Activated naive CD8-positive, alpha-beta T cell treated with anti-CD3 and anti-CD28 coated beads, Interleukin-2, amount 10 ng/mL, durations not matched to agents 7 days and 5 days (primary cell): Measurements from ENCODE around the gene C1QL4. TPM values are rescaled to one million over a fixed set of nuclear protein-coding genes. Genes with fewer than 3 reads are reported as not detected.
A peak's percentile ranks its signal among the peaks of the same experiment; 100 is the strongest.
"Not testable (repeated sequence)": the region's sequence is repeated elsewhere in the genome, so short reads cannot be mapped to it uniquely, and the experiment has no call there.

Experiments
- ATAC-seq: fragments of 150-1000 bp; cut with Tn5 transposase; one replicate; pipeline ENCODE4 v1.10.0; 2021; ENCODE audit warnings: low read depth, moderate library complexity
- POLR2A ChIA-PET: fragments of 350-600 bp; sonication (Branson Sonifier 250); formaldehyde crosslinking; loops from one replicate; lab custom pipeline; 2021; ENCODE audit warnings: antibody characterized with exemption; lab: Charles Lee
- DNase-seq: peaks from one replicate; pipeline ENCODE4 v3.0.0; 2021
- H3K27ac Mint-ChIP-seq: one replicate; pipeline ENCODE4 v1.8.0; 2022; ENCODE audit warnings: mild to moderate bottlenecking, mixed read lengths
- H3K27me3 Mint-ChIP-seq: one replicate; pipeline ENCODE4 v1.8.0; 2022; ENCODE audit warnings: mild to moderate bottlenecking, moderate library complexity, mixed read lengths
- H3K36me3 Mint-ChIP-seq: one replicate; pipeline ENCODE4 v1.8.0; 2021; ENCODE audit warnings: mild to moderate bottlenecking, mixed read lengths
- H3K4me1 Mint-ChIP-seq: one replicate; pipeline ENCODE4 v1.8.0; 2021; ENCODE audit warnings: mixed read lengths
- H3K4me3 Mint-ChIP-seq: one replicate; pipeline ENCODE4 v1.8.0; 2022; ENCODE audit warnings: mild to moderate bottlenecking, moderate library complexity, mixed read lengths
- H3K9me3 Mint-ChIP-seq: one replicate; pipeline ENCODE4 v1.8.0; 2021; ENCODE audit warnings: mixed read lengths
- total RNA-seq, 2 experiments: library from RNA; stranded (reverse); gene quantifications; one replicate each; pipeline ENCODE4 v1.2.3, GENCODE V29; 2021

C1QL4 gene
- total RNA-seq, 2 experiments from 2014 or later, result not detected

DNA sequence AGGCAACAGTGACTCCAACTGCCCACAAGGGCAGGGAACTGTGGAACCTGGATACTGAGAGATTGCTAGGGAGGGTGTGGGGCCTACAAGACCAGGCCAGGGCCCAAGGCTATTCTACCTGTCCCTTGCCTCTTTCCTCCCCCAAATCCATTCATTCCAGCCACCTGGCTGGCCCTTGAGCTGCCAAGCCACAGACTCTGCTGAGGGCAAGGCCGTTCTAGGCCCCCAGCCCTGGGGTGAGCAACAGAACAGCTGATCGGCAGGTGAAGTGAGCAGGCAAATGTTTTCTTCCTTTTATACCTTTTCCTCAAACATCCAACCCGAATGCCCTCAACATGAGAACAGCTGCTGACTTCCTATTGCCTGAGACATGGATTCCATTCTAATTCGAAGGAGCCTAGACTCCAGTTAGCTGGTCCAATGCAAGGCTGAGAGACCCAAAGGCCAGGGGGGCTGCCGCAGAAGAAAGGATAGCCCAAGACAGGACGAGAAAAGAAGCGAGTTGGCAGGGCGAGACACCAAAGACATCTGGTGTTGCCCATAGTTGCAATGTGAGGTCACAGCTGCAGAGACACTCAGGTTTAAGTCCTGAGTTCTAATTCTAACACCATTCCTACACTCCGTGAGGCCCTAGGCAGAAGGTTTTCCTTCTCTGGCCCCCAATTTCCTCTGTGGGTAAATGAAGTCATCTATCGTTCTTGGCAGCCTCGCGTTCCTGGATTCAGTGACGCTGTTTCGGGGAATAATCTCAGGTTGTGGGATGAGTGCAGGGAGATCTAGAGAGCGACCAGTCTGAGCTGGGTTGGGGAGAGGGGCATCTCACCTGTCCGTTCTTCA lies 1.7 kb downstream of the C1QL4 start:
- no peaks in the 10 kb centered on the region for H3K9me3 Mint-ChIP-seq
- H3K27ac Mint-ChIP-seq, result no peak overlapping the region

DNA sequence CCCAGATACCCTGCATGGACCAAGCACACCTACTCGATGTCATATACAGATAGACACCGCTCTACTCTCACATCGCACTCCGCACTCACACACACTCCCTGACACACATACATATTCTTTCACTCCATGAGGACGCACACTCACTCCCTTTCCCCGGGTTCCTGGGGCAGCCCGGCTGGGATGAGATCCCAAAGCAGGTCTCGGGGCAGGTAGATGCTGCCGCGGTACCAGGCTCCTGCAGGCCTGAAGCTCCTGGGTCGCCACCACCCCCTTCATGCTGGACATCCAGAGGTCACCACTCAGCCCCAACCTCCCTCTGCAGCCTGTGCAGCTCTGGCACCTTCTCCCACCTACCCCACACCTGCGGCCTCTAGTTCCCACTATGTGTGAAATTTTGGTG lies 2.3 kb downstream of the C1QL4 start:
- no peak overlapping the region for H3K27ac Mint-ChIP-seq

More for the DNA sequence above, 1.7 kb downstream of the C1QL4 start:
- POLR2A ChIA-PET, result interaction anchor here (1.0 kb wide), 1 partner anchor 12 kb away, joined by 3 read pairs; the partner anchor contains the start of gene TROAP
- Mint-ChIP-seq H3K36me3 (peaks cover 14% of the 10 kb centered on the region), H3K4me1 (peaks cover 9% of the 10 kb centered on the region), H3K4me3 (no peak overlapping the region), H3K27me3 (peaks cover 73% of the 10 kb centered on the region)
- no peak for ATAC-seq
- DNase-seq, result no peak

DNA sequence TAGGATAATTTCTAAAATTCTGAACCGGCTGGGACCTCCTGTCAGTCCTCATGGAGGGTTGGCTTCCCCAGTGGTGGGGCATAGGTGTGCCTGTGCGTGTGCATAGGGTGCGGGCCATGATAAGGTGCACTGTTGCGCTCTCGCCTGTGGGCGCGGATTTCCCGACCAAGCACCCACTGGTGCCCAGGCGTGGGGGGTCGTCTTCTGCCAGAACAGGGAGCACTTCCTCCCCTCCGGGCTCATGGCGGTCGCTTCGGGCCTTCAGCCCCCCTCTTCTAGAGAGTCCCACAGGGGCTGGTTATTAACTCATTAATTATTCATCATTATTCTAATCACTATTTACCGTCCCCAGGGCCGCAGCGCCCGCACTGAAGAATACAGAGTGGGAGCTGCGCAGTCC lies 2.8 kb downstream of the C1QL4 start:
- Mint-ChIP-seq H3K4me1 (peaks cover 9% of the 10 kb centered on the region), H3K4me3 (no peak overlapping the region), H3K27ac (no peak overlapping the region), H3K27me3 (peaks cover 63% of the 10 kb centered on the region), H3K36me3 (peaks cover 18% of the 10 kb centered on the region), H3K9me3 (no peaks in the 10 kb centered on the region)
- POLR2A ChIA-PET, result interaction anchor here (2.5 kb wide), 1 partner anchor 12 kb away, joined by 7 read pairs; the partner anchor contains the start of gene DNAJC22
- ATAC-seq (no peak), DNase-seq (no peak)

More for the DNA sequence above, 2.3 kb downstream of the C1QL4 start:
- Mint-ChIP-seq H3K9me3 (no peaks in the 10 kb centered on the region), H3K4me3 (no peak overlapping the region), H3K36me3 (peaks cover 17% of the 10 kb centered on the region), H3K4me1 (peaks cover 9% of the 10 kb centered on the region), H3K27me3 (peaks cover 68% of the 10 kb centered on the region)
- no peak for ATAC-seq
- DNase-seq, result no peak
- POLR2A ChIA-PET, result interaction anchor here (1.0 kb wide), 1 partner anchor 11 kb away, joined by 3 read pairs; the partner anchor contains the start of gene TROAP

DNA sequence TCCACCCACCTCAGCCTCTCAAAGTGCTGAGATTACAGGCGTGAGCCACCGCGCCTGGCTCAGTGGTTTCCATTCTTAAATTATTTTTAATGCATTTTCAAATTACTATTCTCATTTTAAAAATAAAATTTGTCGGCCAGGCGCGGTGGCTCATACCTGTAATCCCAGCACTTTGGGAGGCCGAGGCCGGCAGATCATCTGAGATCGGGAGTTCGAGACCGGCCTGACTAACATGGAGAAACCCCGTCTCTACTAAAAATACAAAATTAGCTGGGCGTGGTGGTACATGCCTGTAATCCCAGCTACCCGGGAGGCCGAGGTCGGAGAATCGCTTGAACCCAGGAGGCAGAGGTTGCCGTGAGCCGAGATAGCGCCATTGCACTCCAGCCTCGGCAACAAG lies 3.2 kb downstream of the C1QL4 start:
- H3K36me3 Mint-ChIP-seq, result peaks cover 22% of the 10 kb centered on the region
- POLR2A ChIA-PET, result interaction anchor here (1.2 to 2.5 kb wide), 2 partner anchors 11 to 13 kb away, joined by 7 read pairs; partner anchors contain the start of genes DNAJC22 and TROAP
- not testable (repeated sequence) for H3K4me1 Mint-ChIP-seq, DNase-seq, ATAC-seq, H3K9me3 Mint-ChIP-seq, H3K4me3 Mint-ChIP-seq, H3K27ac Mint-ChIP-seq
- H3K27me3 Mint-ChIP-seq, result peaks cover 59% of the 10 kb centered on the region

DNA sequence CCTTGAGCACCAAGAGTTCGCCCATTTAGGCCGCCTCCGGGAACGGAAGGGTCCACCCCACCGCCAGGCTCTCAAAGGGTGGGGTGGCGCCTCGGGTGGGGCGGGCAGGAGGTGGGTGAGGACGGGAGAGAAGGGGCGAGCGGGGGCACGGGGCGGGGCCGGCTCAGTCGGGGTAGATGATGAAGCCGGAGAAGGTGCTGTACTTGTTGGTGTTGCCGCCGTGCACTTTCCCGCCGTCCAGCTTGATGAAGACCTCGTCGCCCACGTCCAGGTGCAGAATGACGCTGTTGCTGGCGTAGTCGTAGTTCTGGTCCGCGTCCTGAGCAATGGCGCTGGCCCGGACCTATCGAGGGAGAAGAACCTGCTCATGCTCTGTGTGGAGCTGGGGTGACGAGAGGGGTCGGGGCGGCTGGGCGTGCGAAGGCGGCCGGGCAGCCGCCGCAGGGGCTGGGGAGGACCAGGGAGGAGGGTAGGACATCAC lies 4.1 kb downstream of the C1QL4 start:
- no peaks in the 10 kb centered on the region for H3K9me3 Mint-ChIP-seq
- POLR2A ChIA-PET, result interaction anchor here (0.6 to 2.5 kb wide), 4 partner anchors 10 to 290 kb away, joined by 3 to 7 read pairs (median 6); partner anchors contain the start of genes DNAJC22, PRPF40B and TROAP
- DNase-seq (no peak), ATAC-seq (no peak)
- peaks cover 50% of the 10 kb centered on the region for H3K27me3 Mint-ChIP-seq
- H3K4me1 Mint-ChIP-seq, result peaks cover 9% of the 10 kb centered on the region
- H3K27ac Mint-ChIP-seq, result no peak overlapping the region
- peak overlapping the region; percentile 56 for H3K4me3 Mint-ChIP-seq
- peaks cover 25% of the 10 kb centered on the region for H3K36me3 Mint-ChIP-seq

DNA sequence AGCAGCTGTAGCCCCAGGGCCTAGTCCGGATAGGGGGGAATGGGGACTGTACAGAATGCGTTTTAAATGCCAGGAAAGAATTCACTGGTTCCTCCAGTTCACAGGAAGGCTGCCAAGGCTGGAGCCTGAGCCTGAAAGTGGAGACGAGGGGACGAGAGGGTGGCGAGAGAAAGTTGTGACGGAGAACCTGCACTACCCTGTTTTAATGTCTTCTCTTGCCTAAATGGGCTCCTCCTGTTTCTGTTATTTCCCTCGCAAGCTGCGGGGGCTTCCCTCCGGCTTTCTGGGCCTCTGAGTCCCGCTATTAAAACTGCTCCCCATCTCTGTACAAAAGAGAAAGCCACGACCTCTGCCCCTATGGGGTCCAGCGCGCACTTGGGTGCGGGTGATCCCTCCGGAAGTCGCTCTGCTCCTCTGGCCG lies 4.5 kb downstream of the C1QL4 start:
- Mint-ChIP-seq H3K27ac (no peak overlapping the region), H3K27me3 (peaks cover 45% of the 10 kb centered on the region), H3K9me3 (no peaks in the 10 kb centered on the region), H3K4me3 (no peak overlapping the region), H3K4me1 (peaks cover 10% of the 10 kb centered on the region), H3K36me3 (peaks cover 28% of the 10 kb centered on the region)
- POLR2A ChIA-PET, result interaction anchor here (0.6 to 2.7 kb wide), 6 partner anchors 10 to 291 kb away, joined by 3 to 12 read pairs (median 4); partner anchors contain the start of genes DNAJC22, PRPF40B, SPATS2 and TROAP
- DNase-seq, result no peak
- ATAC-seq, result no peak

DNA sequence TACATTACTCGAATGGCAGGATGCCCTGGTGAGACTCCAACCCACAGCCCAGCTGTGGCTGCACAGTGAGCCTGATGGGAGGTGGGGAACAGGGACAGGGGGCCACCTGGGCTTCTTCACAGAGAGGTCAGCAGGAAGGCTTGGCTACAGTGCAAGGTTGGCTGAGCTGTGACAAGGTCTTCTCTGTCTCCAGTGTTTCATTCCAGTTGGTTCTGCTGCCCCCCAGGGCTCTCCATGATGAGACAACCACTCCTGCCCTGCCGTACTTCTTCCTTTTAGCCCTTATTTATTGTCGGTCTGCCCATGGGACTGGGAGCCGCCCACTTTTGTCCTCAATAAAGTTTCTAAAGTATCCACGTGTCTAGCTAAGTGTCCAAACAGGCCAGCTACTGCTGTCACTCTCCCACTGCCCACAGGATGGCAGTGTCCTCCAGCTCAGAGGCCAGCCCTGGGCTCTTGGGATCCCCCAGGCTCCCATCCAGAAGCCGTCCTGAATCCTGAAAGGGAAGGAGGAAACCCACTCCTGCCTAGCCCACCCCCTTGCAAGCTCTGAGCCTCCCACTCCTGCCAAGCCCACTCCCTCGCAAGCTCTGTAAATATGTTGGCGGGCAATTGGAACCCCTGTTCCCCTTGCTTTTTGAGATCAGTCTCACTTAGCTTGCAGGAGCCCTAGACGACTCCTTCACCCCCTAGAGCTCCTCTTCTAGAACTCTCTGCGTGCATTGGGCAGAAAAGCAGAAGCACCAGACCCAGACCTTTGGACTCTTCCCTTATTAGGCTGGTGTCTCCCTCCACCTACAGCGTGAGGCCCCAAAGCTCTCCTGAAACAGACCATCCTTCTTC lies 5.4 kb downstream of the C1QL4 start:
- Mint-ChIP-seq H3K27me3 (peaks cover 37% of the 10 kb centered on the region), H3K4me3 (no peak overlapping the region), H3K36me3 (peaks cover 28% of the 10 kb centered on the region), H3K27ac (no peak overlapping the region), H3K4me1 (peaks cover 9% of the 10 kb centered on the region), H3K9me3 (no peaks in the 10 kb centered on the region)
- POLR2A ChIA-PET, result interaction anchor here (0.6 to 2.7 kb wide), 7 partner anchors 9 to 234 kb away, joined by 3 to 12 read pairs (median 4); partner anchors contain the start of genes DNAJC22, SPATS2 and TROAP
- no peak for DNase-seq
- no peak for ATAC-seq

DNA sequence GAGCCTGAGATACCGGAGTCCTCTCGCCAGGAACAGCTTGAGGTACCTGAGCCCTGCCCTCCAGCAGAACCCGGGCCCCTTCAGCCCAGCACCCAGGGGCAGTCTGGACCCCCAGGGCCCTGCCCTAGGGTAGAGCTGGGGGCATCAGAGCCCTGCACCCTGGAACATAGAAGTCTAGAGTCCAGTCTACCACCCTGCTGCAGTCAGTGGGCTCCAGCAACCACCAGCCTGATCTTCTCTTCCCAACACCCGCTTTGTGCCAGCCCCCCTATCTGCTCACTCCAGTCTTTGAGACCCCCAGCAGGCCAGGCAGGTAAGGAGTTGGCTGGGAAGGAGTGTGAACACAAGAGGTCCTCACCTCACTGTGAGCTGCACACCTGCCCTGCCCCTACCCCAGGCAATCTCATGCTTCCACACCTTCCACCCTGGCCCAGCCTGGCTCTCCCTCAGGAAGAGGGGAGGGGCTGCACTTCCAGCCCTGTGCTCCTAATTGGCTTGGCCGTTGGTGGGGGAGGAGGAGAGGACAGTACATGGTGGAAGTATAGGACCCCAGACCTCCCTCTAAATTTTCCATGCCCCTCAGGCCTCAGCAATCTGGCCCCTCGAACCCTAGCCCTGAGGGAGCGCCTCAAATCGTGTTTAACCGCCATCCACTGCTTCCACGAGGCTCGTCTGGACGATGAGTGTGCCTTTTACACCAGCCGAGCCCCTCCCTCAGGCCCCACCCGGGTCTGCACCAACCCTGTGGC lies 6.2 kb downstream of the C1QL4 start:
- DNase-seq, result no peak
- POLR2A ChIA-PET, result interaction anchor here (0.6 to 2.7 kb wide), 3 partner anchors 8 to 235 kb away, joined by 3 to 12 read pairs (median 3); partner anchors contain the start of gene TROAP
- ATAC-seq, result no peak

DNA sequence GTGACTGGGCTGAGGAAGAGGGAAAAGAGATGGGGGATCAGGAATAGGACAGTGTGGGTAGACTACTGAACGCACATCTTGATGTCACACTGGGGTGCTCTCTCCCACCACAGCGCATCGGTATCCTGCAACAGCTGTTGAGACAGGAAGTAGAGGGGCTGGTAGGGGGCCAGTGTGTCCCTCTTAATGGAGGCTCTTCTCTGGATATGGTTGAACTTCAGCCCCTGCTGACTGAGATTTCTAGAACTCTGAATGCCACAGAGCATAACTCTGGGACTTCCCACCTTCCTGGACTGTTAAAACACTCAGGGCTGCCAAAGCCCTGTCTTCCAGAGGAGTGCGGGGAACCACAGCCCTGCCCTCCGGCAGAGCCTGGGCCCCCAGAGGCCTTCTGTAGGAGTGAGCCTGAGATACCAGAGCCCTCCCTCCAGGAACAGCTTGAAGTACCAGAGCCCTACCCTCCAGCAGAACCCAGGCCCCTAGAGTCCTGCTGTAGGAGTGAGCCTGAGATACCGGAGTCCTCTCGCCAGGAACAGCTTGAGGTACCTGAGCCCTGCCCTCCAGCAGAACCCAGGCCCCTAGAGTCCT lies 6.9 kb downstream of the C1QL4 start:
- POLR2A ChIA-PET, result interaction anchor here (0.5 to 2.7 kb wide), 2 partner anchors 7 to 14 kb away, joined by 5 to 12 read pairs; partner anchors contain the start of gene TROAP
- peaks cover 37% of the 10 kb centered on the region for H3K36me3 Mint-ChIP-seq
- H3K27ac Mint-ChIP-seq, result no peak overlapping the region
- ATAC-seq (no peak), DNase-seq (no peak)
- no peaks in the 10 kb centered on the region for H3K9me3 Mint-ChIP-seq
- H3K27me3 Mint-ChIP-seq, result peaks cover 27% of the 10 kb centered on the region
- no peak overlapping the region for H3K4me3 Mint-ChIP-seq
- H3K4me1 Mint-ChIP-seq, result peaks cover 11% of the 10 kb centered on the region

More for the DNA sequence above, 6.2 kb downstream of the C1QL4 start:
- Mint-ChIP-seq H3K36me3 (peaks cover 34% of the 10 kb centered on the region), H3K4me3 (no peak overlapping the region), H3K27ac (no peak overlapping the region), H3K27me3 (peaks cover 34% of the 10 kb centered on the region), H3K4me1 (peaks cover 10% of the 10 kb centered on the region), H3K9me3 (no peaks in the 10 kb centered on the region)

DNA sequence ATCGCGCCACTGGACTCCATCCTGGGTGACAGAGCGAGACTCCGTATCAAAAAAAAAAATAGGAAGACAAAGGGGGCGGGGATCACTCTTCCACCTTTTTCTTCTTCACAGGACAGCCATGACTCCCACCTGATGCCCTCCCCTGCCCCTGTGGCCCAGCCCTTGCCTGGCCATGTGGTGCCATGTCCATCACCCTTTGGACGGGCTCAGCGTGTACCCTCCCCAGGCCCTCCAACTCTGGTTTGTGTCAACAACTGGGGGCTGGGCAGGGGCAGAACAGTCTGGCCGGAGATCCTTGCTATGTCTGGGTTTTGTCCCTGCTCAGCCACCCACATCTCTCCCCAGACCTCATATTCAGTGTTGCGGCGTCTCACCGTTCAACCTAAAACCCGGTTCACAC lies 8.2 kb downstream of the C1QL4 start:
- H3K27ac Mint-ChIP-seq, result no peak overlapping the region
- H3K4me3 Mint-ChIP-seq, result no peak overlapping the region

DNA sequence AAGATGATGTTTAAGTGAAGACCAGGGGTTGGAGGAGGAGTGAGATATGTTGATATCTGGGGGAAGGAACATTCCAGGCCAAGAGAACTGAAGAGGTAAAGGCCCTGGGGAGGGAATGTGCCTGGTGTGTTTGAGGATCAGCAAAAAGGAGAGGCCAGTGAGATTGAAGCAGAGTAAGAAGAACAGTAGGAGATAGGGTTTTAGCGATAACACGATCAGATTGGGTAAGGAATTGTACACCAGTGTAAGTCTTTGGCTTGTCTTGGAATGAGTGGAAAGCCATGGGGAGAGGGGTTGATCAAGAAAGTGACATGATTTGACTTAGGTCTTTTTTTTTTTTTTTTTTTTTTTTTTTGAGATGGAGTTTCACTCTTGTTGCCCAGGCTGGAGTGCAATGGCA lies 9.1 kb downstream of the C1QL4 start:
- Mint-ChIP-seq H3K4me3 (no peak overlapping the region), H3K27me3 (peaks cover 6% of the 10 kb centered on the region), H3K9me3 (no peaks in the 10 kb centered on the region), H3K4me1 (peaks cover 17% of the 10 kb centered on the region), H3K36me3 (peaks cover 43% of the 10 kb centered on the region), H3K27ac (no peak overlapping the region)
- POLR2A ChIA-PET, result interaction anchor here (0.6 kb wide), 1 partner anchor 72 kb away, joined by 3 read pairs; no protein-coding TSS in a partner anchor
- DNase-seq (no peak), ATAC-seq (no peak)

More for the DNA sequence above, 8.2 kb downstream of the C1QL4 start:
- peaks cover 15% of the 10 kb centered on the region for H3K4me1 Mint-ChIP-seq
- no peak for ATAC-seq
- no peak for DNase-seq
- peaks cover 42% of the 10 kb centered on the region for H3K36me3 Mint-ChIP-seq
- no peaks in the 10 kb centered on the region for H3K9me3 Mint-ChIP-seq
- POLR2A ChIA-PET, result no interaction called here
- peaks cover 16% of the 10 kb centered on the region for H3K27me3 Mint-ChIP-seq

DNA sequence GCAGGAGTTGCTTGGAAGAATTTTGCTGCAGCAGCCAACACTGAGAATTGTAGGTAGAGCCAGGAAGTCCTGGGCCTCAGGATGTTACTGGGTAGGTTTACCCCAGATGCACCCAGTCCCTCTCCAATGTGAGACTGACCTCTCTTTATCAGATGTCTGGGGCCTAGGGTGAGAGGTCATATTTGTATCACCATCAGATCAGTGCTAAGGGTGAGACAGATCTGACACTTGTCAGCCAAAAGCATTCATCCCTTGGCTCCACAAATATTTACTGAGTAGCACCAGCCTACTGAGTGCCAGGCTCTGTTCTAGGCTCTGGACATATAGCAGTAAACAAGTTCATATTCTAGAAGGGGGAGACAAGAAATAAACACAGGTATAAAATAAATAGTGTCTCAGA lies 9.6 kb downstream of the C1QL4 start:
- Mint-ChIP-seq H3K27ac (no peak overlapping the region), H3K27me3 (peaks cover 2% of the 10 kb centered on the region), H3K9me3 (no peaks in the 10 kb centered on the region), H3K36me3 (peaks cover 43% of the 10 kb centered on the region), H3K4me1 (peaks cover 17% of the 10 kb centered on the region), H3K4me3 (no peak overlapping the region)
- POLR2A ChIA-PET, result no interaction called here
- no peak for DNase-seq
- no peak for ATAC-seq
